ENCODE measurements around the gene PCDHGA6. TPM values are rescaled to one million over a fixed set of nuclear protein-coding genes. Genes with fewer than 3 reads are reported as not detected.
"Not testable (repeated sequence)": the region's sequence is repeated elsewhere in the genome, so short reads cannot be mapped to it uniquely, and the experiment has no call there.

The PCDHGA6 gene
- under 1 TPM; 0.15 to 0.22 TPM for total RNA-seq
- polyA plus RNA-seq = 0.06 TPM

DNA sequence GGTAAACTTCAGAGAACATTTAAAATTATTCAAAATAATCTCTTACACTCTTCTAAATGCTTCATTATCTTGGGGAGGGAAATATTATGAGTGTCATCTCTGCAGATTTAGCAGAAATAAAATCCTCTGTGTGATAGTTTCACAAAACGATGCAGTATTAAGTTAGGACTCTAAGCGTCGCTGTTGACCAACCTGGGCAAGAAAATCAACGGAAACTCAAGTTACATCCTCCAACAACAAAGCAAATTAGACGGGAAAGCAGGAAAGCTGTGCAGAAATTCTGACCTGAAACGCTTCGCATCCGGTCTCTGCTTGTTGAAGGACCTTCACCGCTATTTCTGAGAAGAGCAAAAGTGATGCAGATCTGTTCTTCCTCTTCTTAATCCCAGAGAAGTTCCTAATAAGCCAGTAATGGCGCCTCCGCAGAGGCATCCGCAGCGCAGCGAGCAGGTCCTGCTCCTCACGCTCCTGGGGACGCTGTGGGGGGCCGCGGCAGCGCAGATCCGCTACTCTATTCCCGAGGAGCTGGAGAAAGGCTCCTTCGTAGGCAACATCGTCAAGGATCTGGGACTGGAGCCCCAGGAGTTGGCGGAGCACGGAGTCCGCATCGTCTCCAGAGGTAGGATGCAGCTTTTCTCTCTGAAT lies at the start of gene PCDHGA6:
PCDHGA6 (plus strand) TSS at position 219 of the 645 bp plus-strand sequence; CDS start at position 412, 193 bp downstream.
- H3K27me3 ChIP-seq (ENCODE audit: insufficient read depth, low read length, poor library complexity, severe bottlenecking) = peaks cover 20% of the 10 kb centered on the region
- no peak within 1 kb of the TSS for H3K4me3 ChIP-seq (ENCODE audit: low read length)
- H3K4me3 Mint-ChIP-seq = peak within 1 kb of the TSS in 4 of 7 donors; percentile 5 to 55 (median 46)
- H3K27me3 Mint-ChIP-seq = peaks cover 51 to 75% of the 10 kb centered on the region in 2 donors
- peaks cover 6% of the 10 kb centered on the region for H3K9me3 ChIP-seq (ENCODE audit: low read length)
- H3K27ac Mint-ChIP-seq = no peak within 1 kb of the TSS
- no peak for DNase-seq
- POLR2A ChIA-PET = no interaction called here
- H3K9me3 Mint-ChIP-seq = peaks cover 26 to 76% (median 51%) of the 10 kb centered on the region in 5 donors
- H3K27ac ChIP-seq (ENCODE audit: low read depth, low read length) = no peak within 1 kb of the TSS
- CTCF ChIA-PET = interaction anchor here (0.7 kb wide), 1 partner anchor 150 kb away, joined by 3 read pairs; no protein-coding TSS in a partner anchor
- H3K36me3 Mint-ChIP-seq = peaks cover 2 to 12% (median 3%) of the 10 kb centered on the region in 3 donors
- H3K4me1 ChIP-seq (ENCODE audit: insufficient read depth, low read length) = no peaks in the 10 kb centered on the region
- H3K36me3 ChIP-seq (ENCODE audit: insufficient read depth, low read length) = no peaks in the 10 kb centered on the region
- H3K4me1 Mint-ChIP-seq = peaks cover 5 to 9% (median 7%) of the 10 kb centered on the region in 3 donors

DNA sequence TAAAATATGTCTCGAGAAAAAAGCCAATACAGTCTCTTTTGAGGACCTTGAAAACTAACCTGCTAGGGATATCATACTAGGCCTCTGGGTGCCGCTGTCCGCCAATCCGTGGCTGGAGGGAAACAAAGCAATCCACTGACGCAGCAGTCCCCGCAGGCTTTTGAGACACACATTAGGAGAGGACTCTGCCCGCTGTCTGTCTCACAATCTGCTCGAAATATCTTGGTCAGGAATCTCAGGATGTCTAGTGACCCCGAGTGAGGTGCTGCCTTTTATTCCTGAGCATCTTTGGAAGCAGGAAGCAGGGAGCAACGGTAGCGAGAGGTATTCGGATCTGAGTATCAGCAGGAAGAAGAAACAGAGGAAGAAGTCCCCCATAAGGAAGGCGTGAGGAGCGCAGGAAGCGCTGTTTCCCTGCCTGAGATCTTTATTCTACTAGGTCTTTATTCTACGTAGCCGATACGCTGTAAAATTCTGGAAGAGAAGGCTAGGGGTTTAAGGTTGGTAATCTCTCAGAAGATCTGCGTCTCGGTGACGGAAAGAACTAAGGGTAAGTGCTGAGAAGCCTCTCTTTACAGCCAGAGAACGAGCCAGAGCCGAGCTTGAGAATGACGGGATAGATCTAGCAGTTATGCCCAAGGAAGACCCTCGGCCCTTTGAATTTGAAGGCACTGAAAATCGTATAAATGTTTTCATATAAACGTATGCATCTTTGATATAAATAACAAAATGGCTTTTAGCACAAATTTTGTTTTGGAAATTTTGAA lies 47.4 kb upstream of the PCDHGA6 start:
- Mint-ChIP-seq H3K27ac (peak overlapping the region; percentile 25 to 96 (median 92)), H3K9me3 (peaks cover 16 to 63% (median 52%) of the 10 kb centered on the region in 5 donors), H3K27me3 (peaks cover 35 to 51% of the 10 kb centered on the region in 2 donors), H3K4me1 (peaks cover 9 to 31% (median 12%) of the 10 kb centered on the region in 3 donors), H3K4me3 (peak overlapping the region; percentile 81 to 96 (median 94)), H3K36me3 (peaks cover 2 to 4% (median 4%) of the 10 kb centered on the region in 3 donors)
- Histone ChIP-seq H3K4me1 (ENCODE audit: insufficient read depth, low read length) (peaks cover 8% of the 10 kb centered on the region), H3K9me3 (ENCODE audit: low read length) (peaks cover 13% of the 10 kb centered on the region), H3K27me3 (ENCODE audit: insufficient read depth, low read length, poor library complexity, severe bottlenecking) (peaks cover 3% of the 10 kb centered on the region), H3K4me3 (ENCODE audit: low read length) (peak overlapping the region; percentile 60), H3K27ac (ENCODE audit: low read depth, low read length) (no peak overlapping the region), H3K36me3 (ENCODE audit: insufficient read depth, low read length) (no peaks in the 10 kb centered on the region)
- ChIA-PET POLR2A (interaction anchor here (0.6 to 1.0 kb wide), 3 partner anchors 199 to 238 kb away, joined by 4 to 8 read pairs (median 4); no protein-coding TSS in a partner anchor), CTCF (interaction anchor here (0.8 to 2.1 kb wide), 4 partner anchors 195 to 237 kb away, joined by 3 to 5 read pairs (median 4); no protein-coding TSS in a partner anchor)
- DNase-seq = peak; percentile 22 to 79 (median 59)

DNA sequence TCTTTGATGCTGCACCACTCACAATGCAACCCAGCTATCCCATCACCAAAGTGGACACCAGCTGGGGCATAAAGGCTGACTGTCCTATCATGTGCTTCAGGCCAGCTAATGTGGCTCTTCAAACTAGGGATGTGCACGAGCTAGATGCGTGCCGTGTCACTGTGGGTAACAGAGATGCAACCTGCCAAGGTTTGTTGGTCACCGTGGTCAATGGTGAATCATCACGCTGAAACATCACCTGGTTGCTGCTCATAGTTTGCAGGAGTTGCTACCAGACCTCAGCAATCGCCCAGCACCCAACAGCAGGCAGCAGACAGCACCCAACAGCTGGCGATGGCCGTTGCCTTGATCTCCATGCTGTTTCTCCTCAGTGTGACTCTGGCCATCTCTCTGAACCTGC lies 45.5 kb upstream of the PCDHGA6 start:
- H3K27me3 ChIP-seq (ENCODE audit: insufficient read depth, low read length, poor library complexity, severe bottlenecking) = peaks cover 3% of the 10 kb centered on the region
- H3K36me3 ChIP-seq (ENCODE audit: insufficient read depth, low read length) = no peaks in the 10 kb centered on the region
- CTCF ChIA-PET = interaction anchor here (1.0 to 3.5 kb wide), 3 partner anchors 9 to 236 kb away, joined by 4 to 28 read pairs (median 5); partner anchors contain the start of gene TAF7
- H3K4me1 ChIP-seq (ENCODE audit: insufficient read depth, low read length) = peaks cover 4% of the 10 kb centered on the region
- no peak overlapping the region for H3K4me3 ChIP-seq (ENCODE audit: low read length)
- no peaks in the 10 kb centered on the region for H3K9me3 ChIP-seq (ENCODE audit: low read length)
- peaks cover 14 to 58% (median 52%) of the 10 kb centered on the region in 5 donors for H3K9me3 Mint-ChIP-seq
- H3K4me1 Mint-ChIP-seq = peaks cover 9 to 18% (median 10%) of the 10 kb centered on the region in 3 donors
- no peak overlapping the region for H3K27ac ChIP-seq (ENCODE audit: low read depth, low read length)
- H3K4me3 Mint-ChIP-seq = no peak overlapping the region
- no peak for DNase-seq
- POLR2A ChIA-PET = interaction anchor here (1.0 kb wide), 1 partner anchor 8 kb away, joined by 3 read pairs; no protein-coding TSS in a partner anchor
- peaks cover 1 to 6% (median 2%) of the 10 kb centered on the region in 3 donors for H3K36me3 Mint-ChIP-seq
- H3K27me3 Mint-ChIP-seq = peaks cover 46 to 64% of the 10 kb centered on the region in 2 donors
- no peak overlapping the region for H3K27ac Mint-ChIP-seq

DNA sequence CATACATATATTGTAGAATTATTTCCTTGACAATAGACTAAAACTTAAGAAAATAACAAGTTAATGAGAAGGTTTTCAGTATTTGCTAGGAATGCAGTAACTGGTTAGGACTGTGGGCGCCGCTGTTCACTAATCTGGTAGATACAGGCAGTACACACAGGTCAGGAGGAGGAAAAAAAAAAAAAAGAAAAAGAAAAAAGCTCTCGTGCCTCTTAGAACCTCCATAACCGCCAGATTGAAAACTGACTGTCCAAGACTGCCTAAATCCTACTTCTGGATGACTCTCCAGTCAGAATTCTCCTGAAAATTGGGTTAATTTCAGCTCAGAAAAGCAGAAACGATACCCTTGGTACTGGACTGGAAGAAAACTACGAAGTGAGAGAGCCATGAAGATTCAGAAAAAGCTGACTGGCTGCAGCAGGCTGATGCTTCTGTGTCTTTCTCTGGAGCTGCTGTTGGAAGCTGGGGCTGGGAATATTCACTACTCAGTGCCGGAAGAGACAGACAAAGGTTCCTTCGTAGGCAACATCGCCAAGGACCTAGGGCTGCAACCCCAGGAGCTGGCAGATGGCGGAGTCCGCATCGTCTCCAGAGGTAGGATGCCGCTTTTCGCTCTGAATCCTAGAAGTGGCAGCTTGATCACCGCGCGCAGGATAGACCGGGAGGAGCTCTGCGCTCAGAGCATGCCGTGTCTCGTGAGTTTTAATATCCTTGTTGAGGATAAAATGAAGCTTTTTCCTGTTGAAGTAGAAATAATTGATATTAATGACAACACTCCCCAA lies 43.2 kb upstream of the PCDHGA6 start, which contains the start of gene PCDHGA1:
PCDHGA1 (plus strand) TSS at position 216 of the 782 bp plus-strand sequence.
- Mint-ChIP-seq H3K9me3 (peaks cover 28 to 73% (median 65%) of the 10 kb centered on the region in 5 donors), H3K27ac (no peak within 1 kb of the TSS), H3K27me3 (peaks cover 63 to 83% of the 10 kb centered on the region in 2 donors), H3K36me3 (peaks cover 4 to 10% (median 5%) of the 10 kb centered on the region in 3 donors), H3K4me3 (peak within 1 kb of the TSS; percentile 18 to 78 (median 50)), H3K4me1 (peaks cover 9 to 18% (median 10%) of the 10 kb centered on the region in 3 donors)
- ChIA-PET CTCF (interaction anchor here (1.0 to 3.5 kb wide), 8 partner anchors 9 to 237 kb away, joined by 3 to 28 read pairs (median 3); partner anchors contain the start of genes PCDHGB3 and TAF7), POLR2A (interaction anchor here (0.5 to 1.2 kb wide), 3 partner anchors 10 to 65 kb away, joined by 3 to 8 read pairs (median 6); partner anchors contain the start of gene TAF7)
- H3K4me1 ChIP-seq (ENCODE audit: insufficient read depth, low read length) = peaks cover 4% of the 10 kb centered on the region
- peaks cover 3% of the 10 kb centered on the region for H3K27me3 ChIP-seq (ENCODE audit: insufficient read depth, low read length, poor library complexity, severe bottlenecking)
- no peaks in the 10 kb centered on the region for H3K9me3 ChIP-seq (ENCODE audit: low read length)
- DNase-seq = peak in 2 of 5 donors; percentile 8 to 51
- H3K36me3 ChIP-seq (ENCODE audit: insufficient read depth, low read length) = no peaks in the 10 kb centered on the region
- no peak within 1 kb of the TSS for H3K27ac ChIP-seq (ENCODE audit: low read depth, low read length)
- no peak within 1 kb of the TSS for H3K4me3 ChIP-seq (ENCODE audit: low read length)

DNA sequence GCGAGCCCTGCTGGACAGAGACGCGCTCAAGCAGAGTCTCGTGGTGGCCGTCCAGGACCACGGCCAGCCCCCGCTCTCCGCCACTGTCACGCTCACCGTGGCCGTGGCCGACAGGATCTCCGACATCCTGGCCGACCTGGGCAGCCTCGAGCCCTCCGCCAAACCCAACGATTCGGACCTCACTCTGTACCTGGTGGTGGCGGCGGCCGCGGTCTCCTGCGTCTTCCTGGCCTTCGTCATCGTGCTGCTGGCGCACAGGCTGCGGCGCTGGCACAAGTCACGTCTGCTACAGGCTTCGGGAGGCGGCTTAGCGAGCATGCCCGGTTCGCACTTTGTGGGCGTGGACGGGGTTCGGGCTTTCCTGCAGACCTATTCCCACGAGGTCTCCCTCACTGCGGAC lies 41.1 kb upstream of the PCDHGA6 start:
- POLR2A ChIA-PET; H3K27ac ChIP-seq (ENCODE audit: low read depth, low read length); H3K4me1 Mint-ChIP-seq; H3K4me3 Mint-ChIP-seq; H3K36me3 ChIP-seq (ENCODE audit: insufficient read depth, low read length); H3K27ac Mint-ChIP-seq; H3K9me3 ChIP-seq (ENCODE audit: low read length); H3K4me3 ChIP-seq (ENCODE audit: low read length); H3K4me1 ChIP-seq (ENCODE audit: insufficient read depth, low read length); DNase-seq; H3K27me3 ChIP-seq (ENCODE audit: insufficient read depth, low read length, poor library complexity, severe bottlenecking): not testable (repeated sequence)
- H3K27me3 Mint-ChIP-seq = peaks cover 73 to 86% of the 10 kb centered on the region in 2 donors
- CTCF ChIA-PET = interaction anchor here (2.8 kb wide), 1 partner anchor 12 kb away, joined by 12 read pairs; the partner anchor contains the start of gene TAF7
- H3K36me3 Mint-ChIP-seq = peaks cover 4 to 20% (median 7%) of the 10 kb centered on the region in 3 donors
- H3K9me3 Mint-ChIP-seq = peaks cover 41 to 78% (median 74%) of the 10 kb centered on the region in 5 donors

DNA sequence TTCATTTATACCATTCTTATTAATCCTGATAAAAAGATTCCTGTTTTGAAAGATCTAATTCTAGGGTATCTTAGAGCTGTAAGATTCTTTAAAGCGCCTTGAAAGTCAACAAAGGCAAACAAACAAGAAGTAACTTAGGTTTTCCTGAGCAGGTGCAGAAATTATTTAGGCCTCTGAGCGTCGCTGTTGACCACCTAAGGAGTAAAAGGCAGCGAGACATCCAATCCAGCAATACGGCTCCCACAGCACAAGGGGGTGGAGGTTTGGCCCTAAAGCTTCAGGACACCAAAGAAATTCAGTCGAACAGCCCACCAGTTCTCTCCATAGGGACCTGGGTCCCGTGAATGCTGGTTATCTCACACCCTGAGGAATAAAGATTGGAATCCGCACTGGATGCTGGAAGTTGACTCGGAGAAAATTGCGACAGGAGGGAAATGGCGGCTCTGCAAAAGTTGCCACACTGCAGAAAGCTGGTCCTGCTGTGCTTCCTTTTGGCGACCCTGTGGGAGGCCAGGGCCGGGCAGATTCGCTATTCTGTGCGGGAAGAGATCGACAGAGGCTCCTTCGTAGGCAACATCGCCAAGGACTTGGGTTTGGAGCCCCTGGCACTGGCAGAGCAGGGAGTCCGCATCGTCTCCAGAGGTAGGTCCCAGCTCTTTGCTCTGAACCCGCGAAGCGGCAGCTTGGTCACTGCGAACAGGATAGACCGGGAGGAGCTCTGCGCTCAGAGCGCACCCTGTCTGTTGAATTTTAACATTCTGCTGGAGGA lies 35.0 kb upstream of the PCDHGA6 start, which contains the start of gene PCDHGA2:
PCDHGA2 (plus strand) TSS at position 223 of the 769 bp plus-strand sequence.
- no peak for DNase-seq
- Mint-ChIP-seq H3K36me3 (peaks cover 3 to 16% (median 7%) of the 10 kb centered on the region in 3 donors), H3K4me3 (no peak within 1 kb of the TSS)

More for the DNA sequence above, 35.0 kb upstream of the PCDHGA6 start, which contains the start of gene PCDHGA2:
- Mint-ChIP-seq H3K27ac (peak within 1 kb of the TSS in 1 of 8 donors; percentile 5), H3K4me1 (no peaks in the 10 kb centered on the region), H3K9me3 (peaks cover 40 to 80% (median 70%) of the 10 kb centered on the region in 5 donors), H3K27me3 (peaks cover 76 to 86% of the 10 kb centered on the region in 2 donors)
- no peaks in the 10 kb centered on the region for H3K9me3 ChIP-seq (ENCODE audit: low read length)
- H3K4me3 ChIP-seq (ENCODE audit: low read length) = no peak within 1 kb of the TSS
- H3K27ac ChIP-seq (ENCODE audit: low read depth, low read length) = no peak within 1 kb of the TSS
- no peaks in the 10 kb centered on the region for H3K4me1 ChIP-seq (ENCODE audit: insufficient read depth, low read length)
- ChIA-PET CTCF (interaction anchor here (1.0 to 1.4 kb wide), 2 partner anchors 8 to 15 kb away, joined by 3 to 4 read pairs; partner anchors contain the start of gene PCDHGA1), POLR2A (no interaction called here)
- no peaks in the 10 kb centered on the region for H3K27me3 ChIP-seq (ENCODE audit: insufficient read depth, low read length, poor library complexity, severe bottlenecking)
- H3K36me3 ChIP-seq (ENCODE audit: insufficient read depth, low read length) = no peaks in the 10 kb centered on the region
